Measurements from ENCODE around the gene SACS.
"Not testable (repeated sequence)": the region's sequence is repeated elsewhere in the genome, so short reads cannot be mapped to it uniquely, and the experiment has no call there.

The SACS gene

DNA sequence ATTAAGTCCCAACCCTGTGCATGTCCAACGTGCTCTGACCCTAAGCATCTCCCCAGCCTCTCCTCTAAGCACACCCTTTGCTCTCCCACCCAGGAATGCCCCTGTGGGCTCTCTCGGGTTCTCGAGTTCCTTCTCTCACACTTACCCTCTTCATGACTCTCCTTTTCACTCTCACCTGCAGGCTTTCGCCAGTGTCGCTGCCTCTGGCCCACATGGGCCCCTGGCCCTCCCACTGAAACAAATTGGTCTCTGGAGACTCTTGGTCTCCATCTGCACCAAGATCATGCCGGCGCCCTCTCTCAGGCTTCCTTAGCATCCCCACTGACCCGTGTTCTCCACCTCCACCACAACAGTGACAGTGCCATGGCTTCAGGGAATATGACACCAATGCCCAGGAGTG, 19.6 kb upstream of the SACS start:
- no peak for DNase-seq

DNA sequence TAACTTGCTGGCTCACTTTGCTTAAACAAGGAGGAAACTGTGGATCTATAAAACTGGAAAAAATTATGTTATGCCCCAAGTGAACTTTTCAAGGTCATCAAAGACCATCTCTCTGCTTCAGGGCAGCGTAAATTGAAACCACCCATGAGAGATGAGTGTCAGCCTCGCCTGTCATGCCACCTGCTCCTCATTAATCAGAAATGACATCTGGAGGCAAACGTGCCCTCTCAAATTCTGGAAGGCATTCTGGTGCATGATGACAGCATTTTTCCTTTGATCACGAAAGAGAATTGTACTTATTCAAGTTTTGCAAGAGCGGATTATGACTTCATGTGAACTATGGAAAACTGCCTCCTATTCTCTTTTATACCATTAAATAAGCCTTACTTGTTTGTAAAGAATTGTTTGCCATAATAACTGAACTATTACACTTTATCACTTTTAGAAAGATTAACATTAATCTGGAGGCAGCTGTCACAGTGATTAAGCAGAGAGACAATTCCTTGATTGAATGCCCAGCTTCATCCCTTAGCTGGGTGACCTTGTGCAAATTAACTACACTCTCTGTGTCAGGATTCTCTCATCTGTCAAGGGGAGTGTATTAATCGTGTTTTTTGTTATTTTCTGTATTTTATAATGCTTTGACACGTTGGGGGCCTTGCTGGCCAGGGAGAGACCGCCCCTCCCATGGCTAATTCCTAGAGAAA, 17.0 kb upstream of the SACS start:
- no peak for DNase-seq

GRCh38 chr13:23449398-23450162, 16.1 kb upstream of the SACS start:
- no peak for DNase-seq

GRCh38 chr13:23447927-23448326, 14.4 kb upstream of the SACS start:
- no peak for DNase-seq

GRCh38 chr13:23445794-23446193, 12.3 kb upstream of the SACS start:
- DNase-seq = no peak

DNA sequence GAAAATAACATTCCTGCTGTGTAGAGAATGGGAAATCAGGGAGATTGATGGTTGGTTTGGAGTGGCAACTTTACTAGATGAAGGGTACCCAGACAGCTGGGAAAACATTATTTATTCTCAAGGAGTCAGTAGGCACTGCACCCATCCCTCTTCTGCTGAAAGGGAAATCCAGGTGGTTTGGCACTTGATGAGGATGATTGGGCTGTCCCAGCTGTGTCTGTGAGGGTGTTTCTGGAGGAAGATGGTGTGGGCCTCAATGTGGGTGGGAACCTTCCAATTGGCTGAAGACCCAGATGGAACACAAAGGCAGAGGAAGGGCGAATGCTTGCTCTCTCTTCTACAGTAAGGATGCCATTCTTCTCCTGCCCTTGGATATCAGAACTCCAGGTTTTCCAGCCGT, 10.4 kb upstream of the SACS start:
- no peak for DNase-seq

GRCh38 chr13:23443110-23443509, 9.6 kb upstream of the SACS start:
- no peak for DNase-seq

GRCh38 chr13:23440821-23441618, 7.5 kb upstream of the SACS start:
- no peak for DNase-seq

DNA sequence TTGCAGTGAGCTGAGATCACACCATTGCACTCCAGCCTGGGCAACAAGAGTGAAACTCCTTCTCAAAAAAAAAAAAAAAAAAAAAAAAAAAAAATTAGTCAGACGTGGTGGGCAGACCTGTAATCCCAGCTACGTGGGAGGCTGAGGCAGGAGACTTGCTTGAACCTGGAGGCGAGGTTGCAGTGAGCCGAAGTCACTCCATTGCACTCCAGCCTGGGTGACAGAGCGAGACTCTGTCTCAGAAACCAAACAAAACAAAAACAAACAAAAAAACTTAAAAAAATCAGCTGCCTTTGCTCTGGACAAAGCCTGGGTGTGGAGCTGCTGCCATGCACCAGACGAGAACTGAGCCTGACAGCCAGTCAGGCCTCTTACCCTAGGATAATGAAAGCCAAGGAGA, 6.8 kb upstream of the SACS start:
- DNase-seq = not testable (repeated sequence)

GRCh38 chr13:23437916-23438315, 4.4 kb upstream of the SACS start:
- DNase-seq = no peak

DNA sequence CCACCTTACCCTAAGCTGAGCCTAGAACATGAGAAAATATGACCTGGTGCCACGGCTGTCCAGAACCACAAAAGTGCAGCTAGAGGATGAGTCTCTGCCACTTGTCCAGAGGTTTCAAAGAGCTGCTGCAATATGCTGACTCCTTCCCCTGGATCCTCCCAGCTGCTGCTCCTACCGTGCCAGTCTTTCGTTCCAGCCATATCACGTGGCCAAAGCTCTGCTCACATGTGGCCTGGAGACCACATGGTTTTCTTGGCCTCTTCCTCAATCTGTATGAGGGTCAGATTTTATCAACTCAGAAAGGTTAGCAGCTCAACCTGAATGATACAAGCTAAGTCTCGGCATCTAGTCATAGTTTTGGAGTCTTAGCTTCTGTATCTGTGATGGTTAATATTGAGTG, 3.2 kb upstream of the SACS start:
- DNase-seq = no peak

DNA sequence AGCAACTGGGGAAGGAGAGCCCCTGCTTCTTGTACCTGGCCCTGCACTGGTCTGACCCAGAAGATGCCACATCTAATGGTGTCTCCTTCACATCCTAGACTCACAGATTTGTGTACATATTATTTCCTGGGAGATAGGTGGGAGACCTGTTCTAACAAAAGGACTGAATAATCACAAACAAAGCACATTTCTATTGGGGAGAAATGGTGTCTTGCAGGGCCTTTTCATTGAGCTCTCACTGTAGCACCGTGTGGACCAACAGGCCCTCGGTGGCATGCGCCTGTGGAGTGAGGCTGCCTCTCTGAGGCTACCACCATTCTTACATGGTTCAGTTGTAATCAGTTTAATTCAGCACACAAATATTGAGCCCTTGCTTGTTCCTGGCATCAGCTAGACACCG, 989 bp upstream of the SACS start:
- DNase-seq = no peak

- no peak for DNase-seq
Observed at GRCh38 chr13:23432626-23433025, 876 bp downstream of the SACS start.

- DNase-seq = no peak
Observed at GRCh38 chr13:23430664-23431063, 2.8 kb downstream of the SACS start.

DNA sequence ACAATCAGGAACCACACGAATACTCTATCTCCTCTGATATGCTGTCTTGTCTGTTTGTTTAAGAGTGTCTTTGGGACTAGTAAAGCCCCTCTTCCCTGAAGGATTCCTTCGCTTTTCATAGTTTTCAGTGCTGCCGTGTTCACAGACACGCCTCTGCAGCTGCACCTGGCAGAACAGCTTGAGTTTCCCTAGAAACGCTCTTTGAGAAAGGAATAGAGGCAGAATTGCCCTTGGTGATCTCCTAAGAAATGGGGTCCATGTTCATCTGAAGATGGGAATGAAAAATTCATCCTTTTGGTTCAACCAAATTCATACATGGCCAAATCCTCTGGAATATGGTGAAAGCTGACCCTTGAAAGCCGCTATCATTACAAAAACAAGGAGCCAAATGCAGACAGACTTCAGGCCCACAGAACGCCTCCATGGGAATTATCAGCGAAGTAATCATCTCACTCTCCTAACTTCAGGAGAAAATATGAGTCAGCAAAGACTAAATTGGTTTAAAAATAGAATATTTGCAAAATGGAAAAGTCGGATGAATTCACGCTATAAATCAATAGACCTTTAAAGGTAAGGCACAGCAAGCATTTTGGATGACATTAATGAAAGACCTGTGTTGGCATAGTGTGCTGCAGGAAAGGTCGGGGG, 5.5 kb downstream of the SACS start:
- DNase-seq = no peak

DNA sequence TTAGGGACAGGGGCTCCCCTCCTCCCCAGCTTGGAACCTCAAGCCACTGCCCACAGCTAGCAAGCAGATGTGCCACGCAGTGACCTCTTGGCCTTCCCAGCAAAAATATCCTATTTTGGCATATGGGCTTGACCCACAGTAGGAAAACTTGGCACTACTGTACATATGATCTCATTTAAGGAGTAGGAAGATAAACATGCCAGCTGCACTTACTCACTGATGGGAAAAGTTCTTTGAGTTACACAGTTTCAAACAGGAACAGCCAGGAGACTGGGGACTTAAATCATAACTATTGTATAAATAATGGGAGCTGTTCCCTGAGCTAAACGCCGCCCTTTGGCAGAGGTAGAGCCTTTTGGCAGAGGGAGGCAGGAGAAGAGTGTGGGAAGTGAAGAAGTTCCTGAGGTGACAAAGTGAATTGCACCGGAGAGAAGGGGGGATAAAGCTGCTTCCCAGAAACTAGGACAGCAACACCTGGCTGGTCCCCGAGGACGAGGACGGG, 6.1 kb downstream of the SACS start:
- no peak for DNase-seq

DNA sequence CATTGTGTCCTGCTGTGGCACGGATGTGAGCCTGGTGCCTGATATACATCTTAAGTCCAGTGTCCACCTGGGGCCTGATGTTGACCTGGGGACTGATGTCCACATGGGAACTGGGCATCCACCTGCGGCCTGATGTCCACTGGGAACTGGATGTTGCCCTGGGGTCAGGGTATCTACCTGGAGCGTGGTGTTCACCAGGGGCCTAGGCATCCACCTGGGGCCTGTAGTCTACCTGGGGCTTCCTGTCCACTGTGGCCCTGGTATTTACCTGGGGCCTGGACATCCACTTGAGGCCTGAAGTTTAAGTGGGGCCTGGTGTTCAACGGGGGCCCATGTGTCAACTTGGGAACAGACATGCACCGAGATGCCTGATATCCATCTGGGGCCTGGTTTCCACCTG, 11.9 kb downstream of the SACS start:
- DNase-seq = no peak

- no peak for DNase-seq
Observed at GRCh38 chr13:23418776-23419683, 14.5 kb downstream of the SACS start.

GRCh38 chr13:23414682-23415081, 18.8 kb downstream of the SACS start:
- no peak for DNase-seq

- no peak for DNase-seq
Observed at GRCh38 chr13:23411706-23412105, 21.8 kb downstream of the SACS start.

GRCh38 chr13:23411220-23411619, 22.3 kb downstream of the SACS start:
- DNase-seq = no peak

DNA sequence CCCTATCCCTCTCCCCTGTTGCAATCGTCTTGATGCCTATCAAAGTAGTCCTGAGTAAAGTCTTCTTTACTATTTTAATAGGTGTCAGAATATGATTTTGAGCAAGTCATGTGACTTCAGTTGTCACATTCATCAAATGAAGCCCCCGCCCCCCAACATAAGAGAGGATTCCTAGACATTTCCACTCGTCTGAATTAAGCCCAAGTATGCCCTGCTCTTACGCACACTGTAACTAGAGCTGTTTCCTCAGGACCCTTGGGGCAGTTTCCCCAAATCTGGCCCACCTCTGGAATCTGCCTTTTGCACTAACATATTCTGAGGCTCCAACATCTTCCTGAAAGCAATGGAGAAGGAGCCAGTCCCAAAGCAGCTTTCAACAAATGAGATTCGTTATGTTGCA, 25.5 kb downstream of the SACS start:
- no peak for DNase-seq
